Measurements from ENCODE around the gene RASA3. TPM values are rescaled to one million over a fixed set of nuclear protein-coding genes. Genes with fewer than 3 reads are reported as not detected.
A peak's percentile ranks its signal among the peaks of the same experiment; 100 is the strongest.

RASA3 gene
- total and polyA plus RNA-seq, 2 of the 8 experiments (the other 6 are each of a cell fraction or from before 2014, with no cell fraction given) = 7.5 to 21.9 TPM

DNA sequence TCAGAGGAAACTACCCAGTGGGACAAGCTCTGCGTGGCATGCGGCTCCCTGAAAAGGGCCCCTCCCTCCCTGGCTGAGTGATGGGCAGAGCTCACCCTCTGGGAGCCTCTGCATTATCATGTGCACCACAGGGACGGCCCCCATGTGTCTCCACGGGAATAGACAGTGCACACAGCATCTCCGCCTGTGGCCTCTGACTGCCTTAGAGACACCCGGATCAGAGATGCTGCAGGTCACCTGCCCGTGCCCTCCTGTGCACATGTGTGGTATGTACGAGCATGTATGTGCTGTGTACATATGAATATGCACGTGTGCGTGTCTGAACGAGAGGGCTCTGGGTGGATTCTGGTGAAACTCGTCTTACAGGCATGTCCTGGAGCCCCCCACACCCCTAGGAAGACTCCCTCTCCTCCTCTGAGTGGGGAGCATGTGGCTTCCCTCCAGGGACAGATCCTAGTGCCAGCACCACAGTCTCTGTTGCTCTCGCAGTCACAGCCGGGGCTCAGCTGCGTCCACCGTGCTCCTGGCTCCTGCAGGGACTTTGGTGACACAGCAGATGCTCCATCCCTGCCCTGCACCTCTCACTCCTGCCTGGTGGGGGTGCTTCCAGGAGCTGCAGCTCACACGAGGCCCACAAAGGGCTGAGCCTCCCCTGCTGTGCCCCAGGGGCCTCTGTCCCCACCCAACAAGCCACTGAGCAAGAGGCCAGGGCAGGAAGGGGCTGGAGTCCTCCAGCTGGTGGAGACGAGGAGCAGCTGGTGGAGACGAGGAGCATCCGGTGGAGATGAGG, 178.2 kb downstream of the RASA3 start:
- CTCF ChIA-PET (ENCODE audit: partially characterized antibody) = interaction anchor here (0.6 to 2.0 kb wide), 5 partner anchors 29 to 272 kb away, joined by 3 to 9 read pairs (median 4); no protein-coding TSS in a partner anchor
- H3K9me3 ChIP-seq (ENCODE audit: insufficient read depth in 2 of 2, low read depth in 1 of 2, low read length in 1 of 2) = peaks cover 9 to 42% of the 10 kb centered on the region in 2 experiments; a peak in 3 of 4 replicates
- H2BK120ac ChIP-seq (replicated peaks; ENCODE audit: low read depth, low read length) = no peak overlapping the region
- WGBS, 2 experiments (ENCODE audit: extremely low coverage in 1 of 2, insufficient coverage in 1 of 2, insufficient read length in 1 of 2, insufficient replicate concordance in 2 of 2, low coverage in 1 of 2, low lambda C conversion rate in 2 of 2, missing lambda C conversion rate in 1 of 2) = 89% methylated on average over 20 of the region's 20 CpGs; no CpG with 5 or more reads in 1 of the 2 experiments
- H2BK12ac ChIP-seq (ENCODE audit: low read depth, low read length) = no peak overlapping the region
- H3K56ac ChIP-seq (replicated peaks; ENCODE audit: insufficient read length, low read depth, low read length) = no peak overlapping the region
- no peaks in the 10 kb centered on the region for H3K79me2 ChIP-seq (ENCODE audit: control insufficient read depth in 1 of 2, insufficient read depth in 2 of 2, low read length in 2 of 2)
- 0 out of 2 replicates have a peak overlapping the region, but pooled peaks have one; percentile 3 for H4K8ac ChIP-seq (ENCODE audit: extremely low read depth, insufficient read depth, low read length)
- H3K14ac ChIP-seq (ENCODE audit: insufficient read length) = no peak overlapping the region
- no peaks in the 10 kb centered on the region; the same call in 1 of the 2 replicates for H3K79me1 ChIP-seq (ENCODE audit: low read depth, low read length)
- no peak overlapping the region for H2AFZ ChIP-seq (ENCODE audit: low read length)
- no peaks in the 10 kb centered on the region for H3K27me3 ChIP-seq (replicated peaks in 1 of 4; ENCODE audit: control insufficient read depth in 3 of 4, extremely low read depth in 1 of 4, insufficient read depth in 3 of 4, low read length in 3 of 4)
- H3K23me2 ChIP-seq (ENCODE audit: low read depth, low read length) = no peaks in the 10 kb centered on the region
- no peak for FAIRE-seq
- no peak overlapping the region for H3K27ac ChIP-seq (ENCODE audit: low read depth, low read length)
- H4K5ac ChIP-seq (ENCODE audit: insufficient read length, low read depth, low read length) = no peak overlapping the region
- H3K4me2 ChIP-seq (ENCODE audit: insufficient read depth in 1 of 2, low read depth in 2 of 2, low read length in 2 of 2) = no peak overlapping the region
- no peak overlapping the region for H3K18ac ChIP-seq (ENCODE audit: extremely low read depth, low read length)
- H2BK5ac ChIP-seq (ENCODE audit: low read depth, low read length) = no peak overlapping the region
- H2AK5ac ChIP-seq (ENCODE audit: low read depth, low read length) = no peak overlapping the region
- H3K4me1 ChIP-seq (replicated peaks in 1 of 4; ENCODE audit: control insufficient read depth in 3 of 4, insufficient read depth in 4 of 4, low read length in 3 of 4) = peaks cover 0 to 2% (median 0%) of the 10 kb centered on the region in 4 experiments; a peak in 1 of 7 replicates
- no peak overlapping the region for H4K91ac ChIP-seq (replicated peaks; ENCODE audit: insufficient read length, low read length)
- no peak overlapping the region for H2BK20ac ChIP-seq (ENCODE audit: low read length)
- no peaks in the 10 kb centered on the region for H3K36me3 ChIP-seq (ENCODE audit: control insufficient read depth in 2 of 4, insufficient read depth in 4 of 4, low read length in 3 of 4)
- POLR2A ChIA-PET (ENCODE audit: partially characterized antibody) = interaction anchor here (0.7 to 1.2 kb wide), 2 partner anchors 9 to 366 kb away, joined by 3 to 6 read pairs; no protein-coding TSS in a partner anchor
- DNase-seq (ENCODE audit: low read depth in 1 of 2, low spot score in 2 of 2) = no peak
- H3K4me3 ChIP-seq (ENCODE audit: extremely low read depth in 1 of 4, insufficient read depth in 2 of 4, low read depth in 3 of 4, low read length in 4 of 4) = no peak overlapping the region
- no peak overlapping the region for H2BK15ac ChIP-seq (ENCODE audit: low read length)
- H3K23ac ChIP-seq (ENCODE audit: insufficient read length) = no peak overlapping the region
- H3K4ac ChIP-seq (replicated peaks; ENCODE audit: insufficient read length, low read depth, low read length) = no peak overlapping the region
- H4K20me1 ChIP-seq (replicated peaks in 1 of 2; ENCODE audit: control insufficient read depth in 1 of 2, insufficient read depth in 2 of 2, low read length in 2 of 2) = no peaks in the 10 kb centered on the region
- no peak overlapping the region for H3K9ac ChIP-seq (replicated peaks in 1 of 4; ENCODE audit: extremely low read depth in 1 of 4, low read depth in 3 of 4, low read length in 3 of 4)
- TF ChIP-seq ZNF274 (IDR thresholded peaks at IDR 0.05; ENCODE audit: borderline replicate concordance, extremely low read depth, low read length) (no peak), SAP30 (IDR thresholded peaks at IDR 0.05; ENCODE audit: insufficient read depth, insufficient replicate concordance, low read length) (no peak), JUN (IDR thresholded peaks at IDR 0.05; ENCODE audit: low read depth, low read length) (no peak), PHF8 (conservative IDR thresholded peaks at IDR 0.05; ENCODE audit: low read depth, low read length) (no peak), RXRA (IDR thresholded peaks at IDR 0.05; ENCODE audit: insufficient read depth, low read depth, low read length) (no peak), CHD2 (IDR thresholded peaks at IDR 0.05; ENCODE audit: low read length) (no peak), EGR1 (IDR thresholded peaks at IDR 0.05; ENCODE audit: borderline replicate concordance, low read depth, low read length) (no peak), BACH1 (IDR thresholded peaks at IDR 0.05; ENCODE audit: low read length) (no peak), BCL11A (IDR thresholded peaks at IDR 0.05; ENCODE audit: low read depth in 2 of 2, low read length in 2 of 2) (no peak), KDM5A (IDR thresholded peaks at IDR 0.05; ENCODE audit: low read length) (no peak), POU5F1 (IDR thresholded peaks at IDR 0.05; ENCODE audit: low read depth, low read length) (no peak)
